8988T (cell line): ENCODE data around the gene MSI2.

Experiments
- DNase-seq: peaks from one replicate; pipeline ENCODE4 v3.0.0; 2011

Gene MSI2

GRCh38 chr17:57247261-57247660, 9.1 kb upstream of the MSI2 start:
- DNase-seq, result no peak

GRCh38 chr17:57247913-57248312, 8.4 kb upstream of the MSI2 start:
- no peak for DNase-seq

GRCh38 chr17:57249520-57249919, 6.8 kb upstream of the MSI2 start:
- DNase-seq, result no peak

GRCh38 chr17:57251211-57251787, 5.0 kb upstream of the MSI2 start:
- no peak for DNase-seq

GRCh38 chr17:57253362-57254065, 2.8 kb upstream of the MSI2 start:
- no peak for DNase-seq

GRCh38 chr17:57255182-57255775, 1.0 kb upstream of the MSI2 start:
- DNase-seq, result no peak

GRCh38 chr17:57256708-57257112, 387 bp downstream of the MSI2 start:
- no peak for DNase-seq

GRCh38 chr17:57257195-57257894, 1.0 kb downstream of the MSI2 start:
- DNase-seq, result no peak

GRCh38 chr17:57257895-57258851, 1.9 kb downstream of the MSI2 start:
- no peak for DNase-seq

- DNase-seq, result no peak
Measured at GRCh38 chr17:57259306-57259705, 3.0 kb downstream of the MSI2 start.

- no peak for DNase-seq
Measured at GRCh38 chr17:57259817-57260216, 3.5 kb downstream of the MSI2 start.

- DNase-seq, result no peak
Measured at GRCh38 chr17:57260325-57261083, 4.2 kb downstream of the MSI2 start.

- DNase-seq, result no peak
Measured at GRCh38 chr17:57261084-57261461, 4.8 kb downstream of the MSI2 start.

GRCh38 chr17:57262557-57262956, 6.2 kb downstream of the MSI2 start:
- DNase-seq, result no peak

GRCh38 chr17:57264250-57264649, 7.9 kb downstream of the MSI2 start:
- DNase-seq, result no peak

GRCh38 chr17:57264776-57265175, 8.5 kb downstream of the MSI2 start:
- DNase-seq, result no peak

GRCh38 chr17:57266902-57267311, 10.6 kb downstream of the MSI2 start:
- DNase-seq, result no peak

- DNase-seq, result no peak
Measured at GRCh38 chr17:57268181-57268580, 11.9 kb downstream of the MSI2 start.

- no peak for DNase-seq
Measured at GRCh38 chr17:57269052-57269451, 12.7 kb downstream of the MSI2 start.

GRCh38 chr17:57269598-57270255, 13.4 kb downstream of the MSI2 start:
- no peak for DNase-seq

GRCh38 chr17:57270801-57271245, 14.5 kb downstream of the MSI2 start:
- DNase-seq, result no peak
